ENCODE data around the gene HTRA2.

- TF ChIP-seq CTCF (IDR thresholded peaks at IDR 0.05) (no peak), ZFX (IDR thresholded peaks at IDR 0.05; ENCODE audit: borderline replicate concordance) (no peak)
These were observed 27.5 kb upstream of the HTRA2 start for GRCh38 chr2:74502147-74502719.
